Omental fat pad (tissue), 4 donors: ENCODE measurements around the gene CDC5L. TPM values are rescaled to one million over a fixed set of nuclear protein-coding genes. Genes with fewer than 3 reads are reported as not detected.
"Not testable (repeated sequence)": the region's sequence is repeated elsewhere in the genome, so short reads cannot be mapped to it uniquely, and the experiment has no call there.

ENCODE experiments used
- ATAC-seq: fragments of 150-250 bp; one replicate; pipeline ENCODE4 v1.9.1; 2016; ENCODE audit warnings: mild to moderate bottlenecking, moderate library complexity; ENCODE audit not compliant: low FRiP score
- DNase-seq: peaks from one replicate; pipeline ENCODE4 v3.0.0-alpha.2; 2019; ENCODE audit warnings: low spot score
- total RNA-seq, 4 donors: library from RNA; depleted of rRNA; stranded (reverse); fragments of >200 nt; gene quantifications; one replicate each; pipeline ENCODE4 v1.1.0, GENCODE V29; 2016
- TF ChIP-seq, protein P1 (sequence below), 3 donors: fragments of 450-650 bp; IDR thresholded peaks; one replicate each; pipeline ENCODE4 v1.5.1; 2016 to 2017; ENCODE audit warnings: antibody characterized with exemption in 3 of 3, mild to moderate bottlenecking in 3 of 3, moderate library complexity in 2 of 3

CDC5L gene
- total RNA-seq, 4 donors from 2014 or later, result 14.6 to 21.4 (median 17.3) TPM

GRCh38 chr6:44439270-44440045 is 52.0 kb downstream of the CDC5L start:
- DNase-seq, result no peak
- no peak for ATAC-seq
- TF ChIP-seq, protein P1, sequence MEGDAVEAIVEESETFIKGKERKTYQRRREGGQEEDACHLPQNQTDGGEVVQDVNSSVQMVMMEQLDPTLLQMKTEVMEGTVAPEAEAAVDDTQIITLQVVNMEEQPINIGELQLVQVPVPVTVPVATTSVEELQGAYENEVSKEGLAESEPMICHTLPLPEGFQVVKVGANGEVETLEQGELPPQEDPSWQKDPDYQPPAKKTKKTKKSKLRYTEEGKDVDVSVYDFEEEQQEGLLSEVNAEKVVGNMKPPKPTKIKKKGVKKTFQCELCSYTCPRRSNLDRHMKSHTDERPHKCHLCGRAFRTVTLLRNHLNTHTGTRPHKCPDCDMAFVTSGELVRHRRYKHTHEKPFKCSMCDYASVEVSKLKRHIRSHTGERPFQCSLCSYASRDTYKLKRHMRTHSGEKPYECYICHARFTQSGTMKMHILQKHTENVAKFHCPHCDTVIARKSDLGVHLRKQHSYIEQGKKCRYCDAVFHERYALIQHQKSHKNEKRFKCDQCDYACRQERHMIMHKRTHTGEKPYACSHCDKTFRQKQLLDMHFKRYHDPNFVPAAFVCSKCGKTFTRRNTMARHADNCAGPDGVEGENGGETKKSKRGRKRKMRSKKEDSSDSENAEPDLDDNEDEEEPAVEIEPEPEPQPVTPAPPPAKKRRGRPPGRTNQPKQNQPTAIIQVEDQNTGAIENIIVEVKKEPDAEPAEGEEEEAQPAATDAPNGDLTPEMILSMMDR (IDR thresholded peaks at IDR 0.05), result no peak

GRCh38 chr6:44441091-44441855 is 53.8 kb downstream of the CDC5L start:
- TF ChIP-seq, protein P1 (IDR thresholded peaks at IDR 0.05), result no peak
- DNase-seq, result no peak
- ATAC-seq, result no peak

GRCh38 chr6:44442236-44442635 is 54.7 kb downstream of the CDC5L start:
- ATAC-seq, result no peak
- TF ChIP-seq, protein P1 (IDR thresholded peaks at IDR 0.05), result no peak
- DNase-seq, result no peak

GRCh38 chr6:44442833-44443444 is 55.4 kb downstream of the CDC5L start:
- TF ChIP-seq, protein P1 (IDR thresholded peaks at IDR 0.05), result no peak
- no peak for ATAC-seq

GRCh38 chr6:44444853-44445252 is 57.3 kb downstream of the CDC5L start:
- DNase-seq (no peak), ATAC-seq (no peak)
- TF ChIP-seq, protein P1 (IDR thresholded peaks at IDR 0.05), result no peak

More at GRCh38 chr6:44442833-44443444, 55.4 kb downstream of the CDC5L start:
- no peak for DNase-seq

DNA sequence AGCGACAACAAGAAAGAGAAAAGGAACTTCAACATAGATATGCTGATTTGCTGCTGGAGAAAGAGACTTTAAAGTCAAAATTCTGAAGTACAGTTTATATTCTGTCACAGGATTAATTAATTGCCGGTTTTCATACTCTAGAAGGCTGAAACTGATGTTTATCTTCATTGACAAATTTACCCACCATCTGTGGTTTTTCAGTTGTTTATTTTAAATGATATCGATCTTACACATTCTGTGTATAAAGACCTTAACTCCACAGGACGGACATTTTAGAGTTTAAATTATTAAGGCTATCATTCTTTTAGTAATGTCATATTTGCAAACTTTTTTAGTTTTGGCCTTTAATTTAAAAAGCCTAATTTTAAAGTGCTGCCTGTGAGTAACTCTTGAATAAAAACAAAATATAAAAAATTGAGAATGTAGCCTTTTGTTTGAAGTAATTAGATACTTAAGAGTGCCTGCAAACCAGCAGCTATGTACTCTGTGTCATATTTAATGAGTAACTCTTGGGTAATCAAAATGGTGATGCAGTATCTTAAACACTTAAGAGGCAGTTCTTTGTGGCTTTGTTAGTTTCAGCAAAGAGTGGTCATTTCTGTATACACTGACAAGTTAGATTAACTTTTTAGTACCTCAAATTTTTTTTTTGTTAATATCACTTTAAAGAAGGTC is 59.3 kb downstream of the CDC5L start:
- ATAC-seq (no peak), DNase-seq (no peak)
- TF ChIP-seq, protein P1 (IDR thresholded peaks at IDR 0.05), result no peak

DNA sequence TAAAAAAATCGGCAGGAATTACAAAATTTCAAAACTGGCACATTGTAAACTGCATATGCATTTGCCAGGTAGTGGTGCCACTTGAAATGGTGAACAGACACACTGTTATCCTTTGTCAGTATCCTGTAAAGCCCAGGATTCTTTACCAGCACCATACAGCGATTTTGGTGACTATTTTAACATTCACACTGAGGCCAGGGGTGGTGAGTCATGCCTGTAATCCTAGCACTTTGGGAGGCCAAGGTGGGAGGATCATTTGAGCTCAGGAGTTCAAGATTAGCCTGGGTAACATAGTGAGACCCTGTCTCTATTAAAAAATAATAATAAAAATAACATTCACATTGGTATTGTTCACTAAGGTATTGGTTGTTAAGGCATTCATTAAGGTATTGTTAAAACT is 61.7 kb downstream of the CDC5L start:
- DNase-seq, ATAC-seq: not testable (repeated sequence)
